Measurements from ENCODE around the gene SSRP1.

SSRP1 gene

GRCh38 chr11:57276169-57276970 lies 59.3 kb downstream of the SSRP1 start:
- H3K27me3 Mint-ChIP-seq: peaks cover 24% of the 10 kb centered on the region
- DNase-seq (no peak), ATAC-seq (no peak)
- H3K4me1 Mint-ChIP-seq: peaks cover 4% of the 10 kb centered on the region
- H3K27ac Mint-ChIP-seq: no peak overlapping the region
- H3K36me3 Mint-ChIP-seq (ENCODE audit: low read depth): peaks cover 2% of the 10 kb centered on the region
- H3K9me3 Mint-ChIP-seq: peaks cover 11% of the 10 kb centered on the region
- H3K4me3 Mint-ChIP-seq: no peak overlapping the region
